GM18868 (cell line): ENCODE measurements around the gene SEMA5B.

Source experiments
- ATAC-seq: cut with Tn5 transposase; IDR thresholded peaks from one replicate; pipeline ENCODE4 v1.9.1; 2021; ENCODE audit warnings: mild to moderate bottlenecking, moderate library complexity; ENCODE audit not compliant: unreplicated experiment

SEMA5B gene

GRCh38 chr3:123055352-123055751, 27.8 kb upstream of the SEMA5B start:
- ATAC-seq: no peak

GRCh38 chr3:123054931-123055330, 27.4 kb upstream of the SEMA5B start:
- ATAC-seq: no peak

- ATAC-seq: no peak
These were observed 26.7 kb upstream of the SEMA5B start for GRCh38 chr3:123054109-123054778.

- no peak for ATAC-seq
These were observed 25.5 kb upstream of the SEMA5B start for GRCh38 chr3:123053107-123053506.

GRCh38 chr3:123050666-123051065, 23.1 kb upstream of the SEMA5B start:
- ATAC-seq: no peak

- no peak for ATAC-seq
These were observed 21.1 kb upstream of the SEMA5B start for GRCh38 chr3:123048480-123049237.

GRCh38 chr3:123047062-123047319, 19.4 kb upstream of the SEMA5B start:
- no peak for ATAC-seq

GRCh38 chr3:123046262-123047061, 18.9 kb upstream of the SEMA5B start:
- no peak for ATAC-seq

- no peak for ATAC-seq
These were observed 17.6 kb upstream of the SEMA5B start for GRCh38 chr3:123044981-123045763.

- ATAC-seq: no peak
These were observed 14.8 kb upstream of the SEMA5B start for GRCh38 chr3:123042413-123042812.

GRCh38 chr3:123039178-123039577, 11.6 kb upstream of the SEMA5B start:
- no peak for ATAC-seq

- no peak for ATAC-seq
These were observed 11.2 kb upstream of the SEMA5B start for GRCh38 chr3:123038751-123039150.

GRCh38 chr3:123037015-123037375, 9.4 kb upstream of the SEMA5B start:
- no peak for ATAC-seq

- no peak for ATAC-seq
These were observed 8.9 kb upstream of the SEMA5B start for GRCh38 chr3:123036352-123037014.

- ATAC-seq: no peak
These were observed 7.4 kb upstream of the SEMA5B start for GRCh38 chr3:123034996-123035395.

GRCh38 chr3:123034120-123034519, 6.6 kb upstream of the SEMA5B start:
- no peak for ATAC-seq

GRCh38 chr3:123032057-123032456, 4.5 kb upstream of the SEMA5B start:
- no peak for ATAC-seq

- ATAC-seq: no peak
These were observed 3.5 kb upstream of the SEMA5B start for GRCh38 chr3:123031051-123031450.

GRCh38 chr3:123028233-123028828, 768 bp upstream of the SEMA5B start:
- no peak for ATAC-seq

GRCh38 chr3:123026565-123027291, 835 bp downstream of the SEMA5B start:
- ATAC-seq: no peak
